Ascending aorta (tissue), 2 donors: Measurements from ENCODE around the gene TAPBP. TPM values are rescaled to one million over a fixed set of nuclear protein-coding genes. Genes with fewer than 3 reads are reported as not detected.
"Not testable (repeated sequence)": the region's sequence is repeated elsewhere in the genome, so short reads cannot be mapped to it uniquely, and the experiment has no call there.

Source experiments
- DNase-seq, 2 donors: peaks; one replicate each; pipeline ENCODE4 v3.0.0-alpha.2; 2019; ENCODE audit warnings: low spot score in 2 of 2
- H3K27ac ChIP-seq, 2 donors: fragments of 200-600 bp; sonication (generic); one replicate each; pipeline ENCODE4 v1.5.1; 2016 to 2017; ENCODE audit warnings: mild to moderate bottlenecking in 1 of 2
- H3K27me3 ChIP-seq: fragments of 200-600 bp; sonication (generic); one replicate; pipeline ENCODE4 v1.5.1; 2017
- H3K36me3 ChIP-seq, 2 donors: fragments of 200-600 bp; sonication (generic); one replicate each; pipeline ENCODE4 v1.5.1; 2016
- H3K4me1 ChIP-seq, 2 donors: fragments of 200-600 bp; sonication (generic); one replicate each; pipeline ENCODE4 v1.5.1; 2016 to 2017; ENCODE audit warnings: mild to moderate bottlenecking in 1 of 2
- H3K4me3 ChIP-seq, 2 donors: fragments of 200-600 bp; sonication (generic); one replicate each; pipeline ENCODE4 v1.5.1; 2016 to 2017; ENCODE audit warnings: mild to moderate bottlenecking in 1 of 2
- H3K9me3 ChIP-seq, 2 donors: fragments of 200-600 bp; sonication (generic); one replicate each; pipeline ENCODE4 v1.5.1; 2016
- CTCF ChIP-seq, 3 experiments: fragments of 200-600 bp in 2 of 3; fragments of 450-650 bp in 1 of 3; sonication (generic) in 2 of 3; IDR thresholded peaks; one replicate each; pipeline ENCODE4 v1.5.1; 2016 to 2019; ENCODE audit warnings: antibody characterized with exemption in 3 of 3, mild to moderate bottlenecking in 1 of 3, moderate library complexity in 1 of 3
- intact Hi-C: fragments of 100-400 bp; cut with DNase I; formaldehyde crosslinking; loops from one replicate; pipeline ENCODE4 v1.15.1; 2023
- total RNA-seq: library from RNA; depleted of rRNA; stranded (reverse); fragments of >200 nt; gene quantifications from one replicate; pipeline ENCODE4 v1.1.0, GENCODE V29; 2016

The TAPBP gene
- 185 TPM for total RNA-seq

- Histone ChIP-seq H3K4me3 (peak within 1 kb of the TSS; percentile 60 to 82), H3K27me3 (no peaks in the 10 kb centered on the region), H3K27ac (peak within 1 kb of the TSS; percentile 87 to 97), H3K4me1 (peaks cover 0 to 32% of the 10 kb centered on the region in 2 donors), H3K36me3 (peaks cover 6 to 7% of the 10 kb centered on the region in 2 donors), H3K9me3 (no peaks in the 10 kb centered on the region)
- TF ChIP-seq CTCF (IDR thresholded peaks at IDR 0.05) = no peak
- peak in 1 of 2 donors; percentile 78 for DNase-seq
- intact Hi-C loops = loop anchor here (2.0 to 10.0 kb wide), 2 partner anchors 15 to 1649 kb away; partner anchors contain the start of genes C6orf47, CSNK2B, GPANK1 and LY6G5B
These were observed at the start of gene TAPBP for GRCh38 chr6:33313709-33314514. TSS of gene TAPBP (minus strand) at chr6:33314078. CDS start at chr6:33314041, 37 bp downstream.

- H3K36me3 ChIP-seq, H3K4me1 ChIP-seq, H3K27me3 ChIP-seq, H3K9me3 ChIP-seq, H3K27ac ChIP-seq, H3K4me3 ChIP-seq, DNase-seq, intact Hi-C loops: not testable (repeated sequence)
These were observed 49.6 kb upstream of the TAPBP start for GRCh38 chr6:33363486-33363885.

GRCh38 chr6:33359331-33359730 is 45.5 kb upstream of the TAPBP start:
- Histone ChIP-seq H3K4me3 (no peak overlapping the region), H3K9me3 (no peaks in the 10 kb centered on the region), H3K27ac (no peak overlapping the region), H3K4me1 (no peaks in the 10 kb centered on the region), H3K27me3 (no peaks in the 10 kb centered on the region), H3K36me3 (no peaks in the 10 kb centered on the region)
- DNase-seq = no peak
- intact Hi-C loops = no loop called here
- TF ChIP-seq CTCF (IDR thresholded peaks at IDR 0.05) = no peak

GRCh38 chr6:33357160-33357871 is 43.4 kb upstream of the TAPBP start:
- DNase-seq, H3K27ac ChIP-seq, H3K4me1 ChIP-seq, H3K4me3 ChIP-seq, intact Hi-C loops, H3K9me3 ChIP-seq, H3K27me3 ChIP-seq, H3K36me3 ChIP-seq: not testable (repeated sequence)

- no peaks in the 10 kb centered on the region for H3K4me1 ChIP-seq
- intact Hi-C loops = no loop called here
- no peak for TF ChIP-seq CTCF (IDR thresholded peaks at IDR 0.05)
- no peaks in the 10 kb centered on the region for H3K27me3 ChIP-seq
- H3K27ac ChIP-seq = no peak overlapping the region
- DNase-seq = no peak
- H3K9me3 ChIP-seq = no peaks in the 10 kb centered on the region
- no peak overlapping the region for H3K4me3 ChIP-seq
- H3K36me3 ChIP-seq = no peaks in the 10 kb centered on the region
These were observed 42.4 kb upstream of the TAPBP start for GRCh38 chr6:33356295-33356694.

GRCh38 chr6:33355860-33356259 is 42.0 kb upstream of the TAPBP start:
- intact Hi-C loops, H3K27ac ChIP-seq, H3K27me3 ChIP-seq: not testable (repeated sequence)

GRCh38 chr6:33347816-33348215 is 33.9 kb upstream of the TAPBP start:
- peaks cover 0 to 7% of the 10 kb centered on the region in 2 donors for H3K4me1 ChIP-seq
- no peak for DNase-seq
- no peaks in the 10 kb centered on the region for H3K36me3 ChIP-seq
- no peaks in the 10 kb centered on the region for H3K9me3 ChIP-seq
- no peaks in the 10 kb centered on the region for H3K27me3 ChIP-seq
- TF ChIP-seq CTCF (IDR thresholded peaks at IDR 0.05) = no peak
- intact Hi-C loops = no loop called here
- H3K4me3 ChIP-seq = no peak overlapping the region
- H3K27ac ChIP-seq = no peak overlapping the region

More at GRCh38 chr6:33355860-33356259, 42.0 kb upstream of the TAPBP start:
- H3K9me3 ChIP-seq, H3K4me1 ChIP-seq, H3K4me3 ChIP-seq, DNase-seq, H3K36me3 ChIP-seq: not testable (repeated sequence)

- H3K27ac ChIP-seq, H3K4me1 ChIP-seq, H3K36me3 ChIP-seq, DNase-seq, H3K27me3 ChIP-seq, intact Hi-C loops, H3K4me3 ChIP-seq, H3K9me3 ChIP-seq: not testable (repeated sequence)
These were observed 33.1 kb upstream of the TAPBP start for GRCh38 chr6:33346972-33347371.
